GM10248 (cell line): ENCODE data around the gene KIF5A.

Experiments
- CTCF ChIA-PET: fragments of 300-600 bp; sonication (Branson Sonifier 250); formaldehyde crosslinking; extraction: SDS; loops from one replicate; lab custom pipeline; 2021; ENCODE audit warnings: antibody characterized with exemption; lab: Yijun Ruan, JAX
- POLR2A ChIA-PET: fragments of 350-650 bp; sonication (Branson Sonifier 250); formaldehyde crosslinking; extraction: SDS; loops from one replicate; lab custom pipeline; 2020; ENCODE audit warnings: antibody characterized with exemption; lab: Yijun Ruan, JAX
- DNase-seq: peaks from one replicate; pipeline ENCODE4 v3.0.0; 2012; ENCODE audit errors: extremely low spot score
- CTCF ChIP-seq: IDR thresholded peaks from 2 replicates; pipeline ENCODE4 v1.5.1; 2012; ENCODE audit warnings: mild to moderate bottlenecking, low read depth; ENCODE audit errors: extremely low read depth, missing control alignments, control extremely low read depth

KIF5A gene

GRCh38 chr12:57580466-57580795 is 30.6 kb downstream of the KIF5A start:
- no peak for TF ChIP-seq CTCF
- ChIA-PET POLR2A (interaction anchor here (1.0 kb wide), 1 partner anchor 26 kb away, joined by 3 read pairs; no protein-coding TSS in a partner anchor), CTCF (interaction anchor here (1.0 to 7.5 kb wide), 8 partner anchors 11 to 122 kb away, joined by 3 to 155 read pairs (median 67); partner anchors contain the start of genes ARHGEF25, B4GALNT1, DTX3 and PIP4K2C)
- no peak for DNase-seq

- no peak for TF ChIP-seq CTCF
- CTCF ChIA-PET, result interaction anchor here (1.0 to 7.5 kb wide), 15 partner anchors 10 to 325 kb away, joined by 3 to 155 read pairs (median 27); partner anchors contain the start of genes ARHGEF25, B4GALNT1, DTX3 and OS9
- POLR2A ChIA-PET, result no interaction called here
- DNase-seq, result no peak
These were observed 32.0 kb downstream of the KIF5A start for GRCh38 chr12:57581802-57582201.

GRCh38 chr12:57582440-57582839 is 32.6 kb downstream of the KIF5A start:
- CTCF ChIA-PET, result interaction anchor here (0.6 to 7.5 kb wide), 25 partner anchors 10 to 325 kb away, joined by 3 to 155 read pairs (median 8); partner anchors contain the start of genes ARHGEF25, B4GALNT1, DTX3 and GLI1
- POLR2A ChIA-PET, result no interaction called here
- no peak for DNase-seq
- TF ChIP-seq CTCF, result no peak

- TF ChIP-seq CTCF, result peak; percentile 98
- DNase-seq, result peak; percentile 90
- ChIA-PET POLR2A (interaction anchor here (0.7 kb wide), 1 partner anchor 65 kb away, joined by 5 read pairs; no protein-coding TSS in a partner anchor), CTCF (interaction anchor here (0.6 to 7.5 kb wide), 49 partner anchors 9 to 324 kb away, joined by 3 to 155 read pairs (median 5); partner anchors contain the start of genes ARHGEF25, B4GALNT1, DCTN2 and DTX3)
These were observed 33.4 kb downstream of the KIF5A start for GRCh38 chr12:57583008-57583831.

GRCh38 chr12:57584050-57584449 is 34.2 kb downstream of the KIF5A start:
- TF ChIP-seq CTCF, result no peak
- ChIA-PET POLR2A (no interaction called here), CTCF (interaction anchor here (0.8 to 7.5 kb wide), 32 partner anchors 8 to 436 kb away, joined by 3 to 155 read pairs (median 8); partner anchors contain the start of genes ARHGEF25, B4GALNT1, DCTN2 and DTX3)
- DNase-seq, result no peak

GRCh38 chr12:57584690-57585089 is 34.8 kb downstream of the KIF5A start:
- POLR2A ChIA-PET, result no interaction called here
- CTCF ChIA-PET, result interaction anchor here (0.8 to 7.5 kb wide), 14 partner anchors 7 to 436 kb away, joined by 3 to 155 read pairs (median 37); partner anchors contain the start of genes ARHGEF25, B4GALNT1, DTX3 and OS9
- DNase-seq, result no peak
- TF ChIP-seq CTCF, result no peak
